ENCODE data around the gene FRMD1.

DNA sequence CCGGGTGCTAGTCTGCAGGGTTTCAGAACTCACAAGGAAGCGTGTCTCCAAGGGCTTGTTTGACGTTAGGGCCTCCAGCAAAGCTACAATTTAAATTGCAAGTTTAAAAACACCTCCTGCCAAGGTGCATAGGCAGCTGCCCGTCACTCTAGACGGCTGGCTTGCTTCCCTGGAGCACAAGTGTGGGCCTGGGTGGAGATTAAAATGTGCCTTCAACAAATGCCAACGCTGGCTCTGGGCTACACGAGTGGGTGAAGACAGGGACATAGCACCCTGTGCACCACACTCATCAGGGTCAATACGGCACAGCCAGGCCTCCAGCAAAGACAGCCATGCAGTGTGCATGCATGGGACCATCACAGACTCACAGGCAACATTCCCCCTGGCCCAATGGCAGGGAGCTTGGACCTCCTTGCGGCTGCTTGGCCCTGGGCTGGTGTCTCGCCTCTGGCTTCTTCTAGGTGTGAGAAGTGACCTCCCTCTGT, 48.4 kb upstream of the FRMD1 start:
- TF ChIP-seq, protein P1, sequence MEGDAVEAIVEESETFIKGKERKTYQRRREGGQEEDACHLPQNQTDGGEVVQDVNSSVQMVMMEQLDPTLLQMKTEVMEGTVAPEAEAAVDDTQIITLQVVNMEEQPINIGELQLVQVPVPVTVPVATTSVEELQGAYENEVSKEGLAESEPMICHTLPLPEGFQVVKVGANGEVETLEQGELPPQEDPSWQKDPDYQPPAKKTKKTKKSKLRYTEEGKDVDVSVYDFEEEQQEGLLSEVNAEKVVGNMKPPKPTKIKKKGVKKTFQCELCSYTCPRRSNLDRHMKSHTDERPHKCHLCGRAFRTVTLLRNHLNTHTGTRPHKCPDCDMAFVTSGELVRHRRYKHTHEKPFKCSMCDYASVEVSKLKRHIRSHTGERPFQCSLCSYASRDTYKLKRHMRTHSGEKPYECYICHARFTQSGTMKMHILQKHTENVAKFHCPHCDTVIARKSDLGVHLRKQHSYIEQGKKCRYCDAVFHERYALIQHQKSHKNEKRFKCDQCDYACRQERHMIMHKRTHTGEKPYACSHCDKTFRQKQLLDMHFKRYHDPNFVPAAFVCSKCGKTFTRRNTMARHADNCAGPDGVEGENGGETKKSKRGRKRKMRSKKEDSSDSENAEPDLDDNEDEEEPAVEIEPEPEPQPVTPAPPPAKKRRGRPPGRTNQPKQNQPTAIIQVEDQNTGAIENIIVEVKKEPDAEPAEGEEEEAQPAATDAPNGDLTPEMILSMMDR (IDR thresholded peaks at IDR 0.05; ENCODE audit: borderline replicate concordance, extremely low read depth, low read length, poor library complexity, severe bottlenecking) = no peak
- no peak for TF ChIP-seq EZH2 (IDR thresholded peaks at IDR 0.05; ENCODE audit: borderline replicate concordance, low read depth, low read length, severe bottlenecking)
